H1 (cell line): ENCODE data around the gene CPEB3. TPM values are rescaled to one million over a fixed set of nuclear protein-coding genes. Genes with fewer than 3 reads are reported as not detected.

Source experiments
- CTCF ChIA-PET: fragments of 300-600 bp; sonication (Branson Sonifier 250); formaldehyde crosslinking; loops from one replicate; lab custom pipeline; 2021; ENCODE audit not compliant: partially characterized antibody; lab: Charles Lee
- POLR2A ChIA-PET: fragments of 300-600 bp; sonication (Branson Sonifier 250); formaldehyde crosslinking; loops from one replicate; lab custom pipeline; 2021; ENCODE audit warnings: inconsistent platforms; ENCODE audit not compliant: partially characterized antibody; lab: Charles Lee
- DNase-seq, 2 experiments: peaks; one replicate each; pipeline versions ENCODE4 v3.0.0 to v3.0.0-alpha.2; 2010 to 2022; ENCODE audit warnings: low spot score in 2 of 2, low read depth in 1 of 2, mixed read lengths in 1 of 2
- FAIRE-seq: peaks from 2 replicates; lab custom pipeline; 2011; peaks lifted over from hg19 to GRCh38; lab: Jason Lieb, UNC
- H2AFZ ChIP-seq: 2 replicates; pipeline ENCODE4 v1.8.1; 2012; ENCODE audit warnings: low read length, inconsistent platforms
- H2AK5ac ChIP-seq: 2 replicates; pipeline ENCODE4 v1.6.1; 2013; ENCODE audit warnings: low read depth, low read length
- H2BK120ac ChIP-seq: replicated peaks from 2 replicates; pipeline ENCODE3; 2013; ENCODE audit warnings: low read depth, low read length, inconsistent platforms
- H2BK12ac ChIP-seq: 2 replicates; pipeline ENCODE4 v1.6.1; 2013; ENCODE audit warnings: low read depth, low read length
- H2BK15ac ChIP-seq: 2 replicates; pipeline ENCODE4 v1.6.1; 2013; ENCODE audit warnings: low read length
- H2BK20ac ChIP-seq: 2 replicates; pipeline ENCODE4 v1.6.1; 2013; ENCODE audit warnings: low read length
- H2BK5ac ChIP-seq: 2 replicates; pipeline ENCODE4 v1.6.1; 2013; ENCODE audit warnings: low read depth, low read length
- H3K14ac ChIP-seq: 2 replicates; pipeline ENCODE4 v1.6.1; 2013; ENCODE audit warnings: inconsistent platforms; ENCODE audit not compliant: insufficient read length
- H3K18ac ChIP-seq: 2 replicates; pipeline ENCODE4 v1.6.1; 2013; ENCODE audit warnings: low read length; ENCODE audit errors: extremely low read depth
- H3K23ac ChIP-seq: 2 replicates; pipeline ENCODE4 v1.6.1; 2013; ENCODE audit warnings: inconsistent platforms; ENCODE audit not compliant: insufficient read length
- H3K23me2 ChIP-seq: 2 replicates; pipeline ENCODE4 v1.6.1; 2013; ENCODE audit warnings: low read depth, low read length
- H3K27ac ChIP-seq: 2 replicates; pipeline ENCODE4 v1.6.1; 2011; ENCODE audit warnings: low read depth, low read length, inconsistent platforms
- H3K27me3 ChIP-seq, 4 experiments: replicated peaks in 1 of 4; 1 replicate in 1 of 4; 2 replicates in 3 of 4; pipeline versions ENCODE4 v1.6.1 to v1.8.1; 2011 to 2013; ENCODE audit warnings: low read length in 3 of 4, mild to moderate bottlenecking in 3 of 4, inconsistent platforms in 2 of 4, mixed read lengths in 2 of 4, moderate library complexity in 1 of 4; ENCODE audit not compliant: control insufficient read depth in 3 of 4, insufficient read depth in 3 of 4; ENCODE audit errors: extremely low read depth in 1 of 4
- H3K36me3 ChIP-seq, 4 experiments: 2 replicates each; pipeline versions ENCODE4 v1.6.1 to v1.8.1; 2011 to 2013; ENCODE audit warnings: mild to moderate bottlenecking in 4 of 4, low read length in 3 of 4, moderate library complexity in 2 of 4, control low read depth in 1 of 4, inconsistent platforms in 1 of 4; ENCODE audit not compliant: insufficient read depth in 4 of 4, control insufficient read depth in 2 of 4
- H3K4ac ChIP-seq: replicated peaks from 2 replicates; pipeline ENCODE3; 2013; ENCODE audit warnings: low read length, low read depth, mixed read lengths, inconsistent platforms; ENCODE audit not compliant: insufficient read length
- H3K4me1 ChIP-seq, 4 experiments: replicated peaks in 1 of 4; 1 replicate in 1 of 4; 2 replicates in 3 of 4; pipeline versions ENCODE4 v1.6.1 to v1.8.1; 2011 to 2013; ENCODE audit warnings: low read length in 3 of 4, inconsistent platforms in 2 of 4, mixed read lengths in 1 of 4; ENCODE audit not compliant: insufficient read depth in 4 of 4, control insufficient read depth in 3 of 4
- H3K4me2 ChIP-seq, 2 experiments: 2 replicates each; pipeline versions ENCODE4 v1.6.1 to v1.8.1; 2011 to 2013; ENCODE audit warnings: low read depth in 2 of 2, low read length in 2 of 2, control low read depth in 1 of 2, inconsistent platforms in 1 of 2, mild to moderate bottlenecking in 1 of 2; ENCODE audit not compliant: insufficient read depth in 1 of 2
- H3K4me3 ChIP-seq, 4 experiments: fragments of 200-600, 300-600 bp in 1 of 4; sonication (generic), shearing (Covaris generic), sonication (Bioruptor Twin) in 1 of 4; 2 replicates each; pipeline versions ENCODE4 v1.5.1 to v1.8.1; 2011 to 2016; ENCODE audit warnings: low read length in 4 of 4, low read depth in 3 of 4, control low read depth in 2 of 4, inconsistent platforms in 2 of 4, mild to moderate bottlenecking in 2 of 4, mixed read lengths in 1 of 4, moderate library complexity in 1 of 4; ENCODE audit not compliant: insufficient read depth in 2 of 4; ENCODE audit errors: extremely low read depth in 1 of 4
- H3K56ac ChIP-seq: replicated peaks from 2 replicates; pipeline ENCODE3; 2013; ENCODE audit warnings: low read depth, mild to moderate bottlenecking, mixed read lengths, low read length, inconsistent platforms; ENCODE audit not compliant: insufficient read length
- H3K79me1 ChIP-seq: 2 replicates; pipeline ENCODE4 v1.6.1; 2013; ENCODE audit warnings: low read depth, low read length, control low read depth
- H3K79me2 ChIP-seq, 2 experiments: 2 replicates each; pipeline versions ENCODE4 v1.6.1 to v1.8.1; 2012 to 2013; ENCODE audit warnings: low read length in 2 of 2, mild to moderate bottlenecking in 2 of 2, inconsistent platforms in 1 of 2; ENCODE audit not compliant: insufficient read depth in 2 of 2, control insufficient read depth in 1 of 2
- H3K9ac ChIP-seq, 4 experiments: replicated peaks in 1 of 4; 1 replicate in 1 of 4; 2 replicates in 3 of 4; pipeline versions ENCODE4 v1.6.1 to v1.8.1; 2011 to 2013; ENCODE audit warnings: low read depth in 3 of 4, low read length in 3 of 4, control low read depth in 2 of 4, mild to moderate bottlenecking in 2 of 4, moderate library complexity in 2 of 4, inconsistent platforms in 1 of 4; ENCODE audit errors: extremely low read depth in 1 of 4
- H3K9me3 ChIP-seq, 2 experiments: 2 replicates each; pipeline versions ENCODE4 v1.6.1 to v1.8.1; 2012 to 2013; ENCODE audit warnings: mild to moderate bottlenecking in 2 of 2, moderate library complexity in 2 of 2, control low read depth in 1 of 2, inconsistent platforms in 1 of 2, low read depth in 1 of 2, low read length in 1 of 2, mixed read lengths in 1 of 2; ENCODE audit not compliant: insufficient read depth in 2 of 2
- H4K20me1 ChIP-seq, 2 experiments: replicated peaks in 1 of 2; 2 replicates each; pipeline versions ENCODE3 to v1.8.1; 2011 to 2013; ENCODE audit warnings: inconsistent platforms in 2 of 2, low read length in 2 of 2, mild to moderate bottlenecking in 1 of 2; ENCODE audit not compliant: insufficient read depth in 2 of 2, control insufficient read depth in 1 of 2
- H4K5ac ChIP-seq: 2 replicates; pipeline ENCODE4 v1.6.1; 2013; ENCODE audit warnings: low read length, low read depth, mixed read lengths, inconsistent platforms; ENCODE audit not compliant: insufficient read length
- H4K8ac ChIP-seq: 2 replicates; pipeline ENCODE4 v1.8.0; 2013; ENCODE audit warnings: mild to moderate bottlenecking, moderate library complexity, low read length, inconsistent platforms; ENCODE audit not compliant: insufficient read depth; ENCODE audit errors: extremely low read depth
- H4K91ac ChIP-seq: replicated peaks from 2 replicates; pipeline ENCODE3; 2013; ENCODE audit warnings: low read length, mixed read lengths, inconsistent platforms; ENCODE audit not compliant: insufficient read length
- JUN ChIP-seq: IDR thresholded peaks from 2 replicates; pipeline ENCODE4 v1.6.1; 2011; ENCODE audit warnings: low read depth, mild to moderate bottlenecking, improper control_type of control experiment, low read length
- PHF8 ChIP-seq: fragments of 200-600 bp; sonication (generic); conservative IDR thresholded peaks from 2 replicates; pipeline ENCODE4 v1.7.1; 2012; ENCODE audit warnings: low read depth, mild to moderate bottlenecking, inconsistent platforms, low read length, moderate library complexity
- SIX5 ChIP-seq: IDR thresholded peaks from 2 replicates; pipeline ENCODE4 v1.6.1; 2011; ENCODE audit warnings: mild to moderate bottlenecking, low read depth, low read length
- TCF12 ChIP-seq: IDR thresholded peaks from 2 replicates; pipeline ENCODE4 v1.6.1; 2011; ENCODE audit warnings: low read depth, mild to moderate bottlenecking, low read length
- WGBS, 2 experiments: shearing (Covaris generic) in 1 of 2; methylation state at CpG; one replicate each; pipeline versions ENCODE4 v1.1.6 to v1.1.7; 2013 to 2015; ENCODE audit warnings: low lambda C conversion rate in 2 of 2, mixed read lengths in 2 of 2, inconsistent platforms in 1 of 2, low coverage in 1 of 2, missing lambda C conversion rate in 1 of 2; ENCODE audit not compliant: insufficient replicate concordance in 2 of 2, insufficient coverage in 1 of 2, insufficient read length in 1 of 2; ENCODE audit errors: extremely low coverage in 1 of 2, missing lambda C conversion rate in 1 of 2; 5-methylcytosine and 5-hydroxymethylcytosine counted together
- polyA plus RNA-seq, 7 experiments: library from polyadenylated mRNA; depleted of rRNA in 3 of 7; stranded (reverse) in 5 of 7; unstranded in 2 of 7; fragments of >200 nt in 5 of 7; fragments of 200-250 nt in 2 of 7; gene quantifications; 1 replicate in 5 of 7; 2 replicates in 1 of 7; 4 replicates in 1 of 7; pipeline versions ENCODE4 v1.2.1 to v1.2.3, GENCODE V29; 2011 to 2013; ENCODE audit warnings: missing spikeins in 2 of 7, mixed read lengths in 2 of 7
- total RNA-seq: library from RNA; stranded (reverse); fragmentation: NEBNext Ultra II Directional; extraction: Animal tissue kit (Norgen Biotek cat#: 25700); gene quantifications from 2 replicates; pipeline ENCODE4 v1.2.1, GENCODE V29; 2021
- TF ChIP-seq, protein P1 (sequence below): IDR thresholded peaks from 2 replicates; pipeline ENCODE4 v1.6.1; 2012; ENCODE audit warnings: low read length, inconsistent platforms
- TF ChIP-seq, protein P2 (sequence below): IDR thresholded peaks from 2 replicates; pipeline ENCODE4 v1.6.1; 2011; ENCODE audit warnings: low read depth, mild to moderate bottlenecking, low read length; ENCODE audit not compliant: insufficient read depth

Gene CPEB3
- total and polyA plus RNA-seq, 2 of the 8 experiments (the other 6 are each of a cell fraction or from before 2014, with no cell fraction given) = 0.39 to 1.7 TPM

GRCh38 chr10:92124020-92124419 is 166.9 kb downstream of the CPEB3 start:
- Histone ChIP-seq H3K4me3 (no peak overlapping the region), H3K4me1 (peaks cover 0 to 2% (median 0%) of the 10 kb centered on the region in 4 experiments; a peak in 1 of 7 replicates), H2AK5ac (no peak overlapping the region), H3K14ac (no peak overlapping the region), H3K79me1 (no peaks in the 10 kb centered on the region), H3K27me3 (no peaks in the 10 kb centered on the region), H2BK120ac (no peak overlapping the region), H3K9me3 (no peaks in the 10 kb centered on the region), H4K5ac (no peak overlapping the region), H2BK5ac (no peak overlapping the region), H3K27ac (no peak overlapping the region), H2BK15ac (no peak overlapping the region), H4K20me1 (no peaks in the 10 kb centered on the region), H4K8ac (no peak overlapping the region), H3K23ac (no peak overlapping the region), H3K18ac (no peak overlapping the region), H2BK20ac (no peak overlapping the region), H3K79me2 (no peaks in the 10 kb centered on the region), H3K4me2 (no peak overlapping the region), H3K4ac (no peak overlapping the region), H2BK12ac (no peak overlapping the region), H2AFZ (no peak overlapping the region), H3K56ac (no peak overlapping the region), H3K9ac (no peak overlapping the region), H3K36me3 (no peaks in the 10 kb centered on the region), H3K23me2 (no peaks in the 10 kb centered on the region), H4K91ac (no peak overlapping the region)
- CTCF ChIA-PET = interaction anchor here (0.5 to 0.7 kb wide), 2 partner anchors 50 to 125 kb away, joined by 3 read pairs; no protein-coding TSS in a partner anchor
- TF ChIP-seq SIX5 = no peak
- no peak for TF ChIP-seq JUN
- TF ChIP-seq, protein P1, sequence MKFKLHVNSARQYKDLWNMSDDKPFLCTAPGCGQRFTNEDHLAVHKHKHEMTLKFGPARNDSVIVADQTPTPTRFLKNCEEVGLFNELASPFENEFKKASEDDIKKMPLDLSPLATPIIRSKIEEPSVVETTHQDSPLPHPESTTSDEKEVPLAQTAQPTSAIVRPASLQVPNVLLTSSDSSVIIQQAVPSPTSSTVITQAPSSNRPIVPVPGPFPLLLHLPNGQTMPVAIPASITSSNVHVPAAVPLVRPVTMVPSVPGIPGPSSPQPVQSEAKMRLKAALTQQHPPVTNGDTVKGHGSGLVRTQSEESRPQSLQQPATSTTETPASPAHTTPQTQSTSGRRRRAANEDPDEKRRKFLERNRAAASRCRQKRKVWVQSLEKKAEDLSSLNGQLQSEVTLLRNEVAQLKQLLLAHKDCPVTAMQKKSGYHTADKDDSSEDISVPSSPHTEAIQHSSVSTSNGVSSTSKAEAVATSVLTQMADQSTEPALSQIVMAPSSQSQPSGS = no peak
- TF ChIP-seq, protein P2, sequence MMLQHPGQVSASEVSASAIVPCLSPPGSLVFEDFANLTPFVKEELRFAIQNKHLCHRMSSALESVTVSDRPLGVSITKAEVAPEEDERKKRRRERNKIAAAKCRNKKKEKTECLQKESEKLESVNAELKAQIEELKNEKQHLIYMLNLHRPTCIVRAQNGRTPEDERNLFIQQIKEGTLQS = no peak
- TF ChIP-seq TCF12 = no peak
- no peak for TF ChIP-seq PHF8
- 82% methylated on average over 1 of the region's 1 CpG; no CpG with 5 or more reads in 1 of the 2 experiments for WGBS, 2 experiments
- FAIRE-seq = no peak
- POLR2A ChIA-PET = no interaction called here
- DNase-seq = no peak
